ENCODE measurements around the gene P3H3.
A peak's percentile ranks its signal among the peaks of the same experiment; 100 is the strongest.

The P3H3 gene

GRCh38 chr12:6799147-6799546 lies 29.1 kb upstream of the P3H3 start:
- DNase-seq, result no peak

GRCh38 chr12:6807170-6807569 lies 21.0 kb upstream of the P3H3 start:
- no peak for DNase-seq

DNA sequence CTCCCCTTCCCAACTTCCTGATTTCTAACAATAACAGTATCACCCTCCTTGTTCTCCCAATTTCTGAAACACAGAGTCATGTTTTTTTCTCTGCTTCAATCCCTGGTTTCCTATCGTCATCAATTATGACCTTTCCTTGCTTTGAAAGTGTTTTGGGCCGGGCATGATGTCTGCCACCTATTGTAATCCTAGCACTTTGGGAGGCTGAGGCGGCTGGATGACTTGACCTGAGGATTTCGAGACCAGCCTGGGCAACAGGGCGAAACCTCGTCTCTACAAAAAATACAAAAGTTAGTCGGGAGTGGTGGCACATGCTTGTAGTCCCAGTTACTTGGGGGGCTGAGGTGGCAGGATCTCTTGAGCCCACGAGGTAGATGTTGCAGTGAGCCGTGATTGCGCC lies 19.2 kb upstream of the P3H3 start:
- no peak for DNase-seq

DNA sequence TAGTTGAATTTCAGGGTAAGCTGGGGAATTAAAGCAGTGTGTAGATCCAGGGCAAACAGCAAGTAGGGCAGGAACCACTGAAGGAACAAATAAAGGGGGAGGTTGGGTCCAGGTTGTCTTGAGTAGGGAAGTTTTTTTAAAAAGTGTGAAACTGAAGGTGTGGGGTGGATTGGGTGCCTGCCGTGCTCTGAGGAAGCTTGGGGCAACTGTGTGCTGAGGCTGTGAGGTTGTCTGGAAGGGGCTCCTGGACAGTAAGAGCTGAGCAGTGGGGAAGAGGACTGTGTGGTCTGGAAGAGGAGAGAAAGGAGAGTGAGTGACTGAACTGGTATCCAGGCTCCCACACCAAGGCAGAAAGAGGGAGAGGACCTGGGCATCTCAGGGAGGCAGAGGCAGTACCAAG lies 17.4 kb upstream of the P3H3 start:
- DNase-seq, result no peak

DNA sequence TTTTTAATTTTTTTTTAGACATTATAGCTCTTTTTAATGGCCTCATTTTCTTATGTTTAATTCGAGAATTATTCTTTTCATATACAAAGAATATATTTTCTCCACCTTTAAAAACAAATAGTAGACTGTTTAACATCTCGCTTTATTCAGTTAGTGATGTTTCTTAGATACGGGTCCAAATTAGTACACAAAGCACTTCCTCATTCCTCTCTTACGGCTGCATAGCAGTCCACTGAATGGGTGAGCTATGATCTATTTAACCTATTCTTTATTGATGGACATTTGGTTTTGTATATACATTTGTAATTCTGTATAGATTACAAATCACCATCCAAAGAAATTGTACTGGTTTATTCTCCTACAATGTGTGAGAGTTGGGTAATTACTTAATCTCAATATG lies 14.8 kb upstream of the P3H3 start:
- no peak for DNase-seq

DNA sequence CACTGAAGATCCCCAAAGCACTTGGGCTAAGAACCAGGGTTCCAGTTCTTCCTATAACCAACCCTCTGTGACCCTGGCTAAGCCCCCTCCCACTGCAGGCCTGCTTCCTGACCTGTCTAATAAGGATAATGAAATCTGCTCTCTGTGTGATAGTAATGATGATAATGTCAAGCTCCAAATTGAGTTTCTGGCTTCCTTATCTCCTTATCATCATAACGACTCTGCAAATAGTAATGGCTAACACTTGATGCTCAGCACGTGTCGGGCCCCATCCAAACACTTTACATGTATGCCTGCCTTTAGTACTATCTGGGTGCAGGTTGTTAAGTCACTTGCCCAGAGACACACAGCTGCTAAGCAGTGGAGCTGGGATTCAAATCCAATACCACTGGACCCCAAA lies 11.6 kb upstream of the P3H3 start:
- no peak for DNase-seq

DNA sequence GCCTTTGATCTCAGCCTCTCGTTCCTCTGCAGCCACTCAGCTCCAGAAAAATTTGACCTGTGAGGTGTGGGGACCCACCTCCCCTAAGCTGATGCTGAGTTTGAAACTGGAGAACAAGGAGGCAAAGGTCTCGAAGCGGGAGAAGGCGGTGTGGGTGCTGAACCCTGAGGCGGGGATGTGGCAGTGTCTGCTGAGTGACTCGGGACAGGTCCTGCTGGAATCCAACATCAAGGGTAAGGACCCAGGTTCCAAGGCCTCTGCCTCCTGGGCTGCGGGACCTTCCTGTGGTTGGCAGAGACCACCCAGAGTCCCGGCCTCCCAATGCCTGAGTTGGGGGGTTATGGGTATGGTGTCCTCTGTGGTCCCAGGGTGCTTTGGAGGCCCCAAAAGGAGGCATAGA lies 11.1 kb upstream of the P3H3 start:
- no peak for DNase-seq

GRCh38 chr12:6817662-6818157 lies 10.5 kb upstream of the P3H3 start:
- no peak for DNase-seq

DNA sequence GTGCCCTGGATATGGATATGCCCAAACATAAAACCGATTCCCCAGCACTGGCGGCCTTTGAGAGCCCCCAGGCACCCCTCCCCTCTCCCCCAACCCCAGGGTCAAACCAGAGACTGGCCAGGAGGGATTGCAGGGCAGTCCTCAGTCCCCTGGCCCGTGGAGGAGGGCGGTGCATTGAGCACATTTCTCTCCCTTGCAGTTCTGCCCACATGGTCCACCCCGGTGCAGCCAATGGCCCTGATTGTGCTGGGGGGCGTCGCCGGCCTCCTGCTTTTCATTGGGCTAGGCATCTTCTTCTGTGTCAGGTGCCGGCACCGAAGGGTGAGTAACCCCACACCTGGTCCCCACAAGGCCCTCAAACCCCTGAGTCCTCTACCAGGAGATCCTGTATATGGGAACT lies 10.0 kb upstream of the P3H3 start:
- no peak for DNase-seq

DNA sequence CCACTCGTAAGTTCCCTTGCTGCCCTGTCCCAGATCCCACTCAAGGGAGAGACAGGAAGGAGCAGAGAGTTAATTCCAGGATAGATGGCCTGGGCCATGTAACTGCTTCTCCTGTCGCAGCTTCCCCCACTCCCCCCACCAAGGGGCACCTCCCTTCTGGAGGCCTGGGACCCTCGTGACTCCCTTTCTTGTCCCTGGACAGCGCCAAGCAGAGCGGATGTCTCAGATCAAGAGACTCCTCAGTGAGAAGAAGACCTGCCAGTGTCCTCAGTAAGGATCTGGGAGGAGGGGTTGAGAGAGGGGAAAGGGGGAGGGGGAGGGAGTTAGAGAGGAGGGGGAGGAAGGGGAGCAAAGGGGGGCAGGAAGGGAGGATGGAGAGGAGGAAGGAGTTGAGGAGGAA lies 9.6 kb upstream of the P3H3 start:
- DNase-seq, result no peak

DNA sequence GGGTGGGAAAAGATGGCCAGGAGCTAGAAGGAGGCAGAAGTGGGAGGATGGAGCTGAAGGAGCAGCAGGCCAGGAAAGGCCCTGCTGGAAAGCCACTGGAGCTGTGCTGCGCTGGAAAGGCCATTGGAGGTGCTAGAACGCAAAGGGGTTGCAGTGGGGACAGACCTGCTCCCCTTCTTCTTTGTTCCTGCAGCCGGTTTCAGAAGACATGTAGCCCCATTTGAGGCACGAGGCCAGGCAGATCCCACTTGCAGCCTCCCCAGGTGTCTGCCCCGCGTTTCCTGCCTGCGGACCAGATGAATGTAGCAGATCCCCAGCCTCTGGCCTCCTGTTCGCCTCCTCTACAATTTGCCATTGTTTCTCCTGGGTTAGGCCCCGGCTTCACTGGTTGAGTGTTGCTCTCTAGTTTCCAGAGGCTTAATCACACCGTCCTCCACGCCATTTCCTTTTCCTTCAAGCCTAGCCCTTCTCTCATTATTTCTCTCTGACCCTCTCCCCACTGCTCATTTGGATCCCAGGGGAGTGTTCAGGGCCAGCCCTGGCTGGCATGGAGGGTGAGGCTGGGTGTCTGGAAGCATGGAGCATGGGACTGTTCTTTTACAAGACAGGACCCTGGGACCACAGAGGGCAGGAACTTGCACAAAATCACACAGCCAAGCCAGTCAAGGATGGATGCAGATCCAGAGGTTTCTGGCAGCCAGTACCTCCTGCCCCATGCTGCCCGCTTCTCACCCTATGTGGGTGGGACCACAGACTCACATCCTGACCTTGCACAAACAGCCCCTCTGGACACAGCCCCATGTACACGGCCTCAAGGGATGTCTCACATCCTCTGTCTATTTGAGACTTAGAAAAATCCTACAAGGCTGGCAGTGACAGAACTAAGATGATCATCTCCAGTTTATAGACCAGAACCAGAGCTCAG lies 8.8 kb upstream of the P3H3 start:
- DNase-seq, result no peak

DNA sequence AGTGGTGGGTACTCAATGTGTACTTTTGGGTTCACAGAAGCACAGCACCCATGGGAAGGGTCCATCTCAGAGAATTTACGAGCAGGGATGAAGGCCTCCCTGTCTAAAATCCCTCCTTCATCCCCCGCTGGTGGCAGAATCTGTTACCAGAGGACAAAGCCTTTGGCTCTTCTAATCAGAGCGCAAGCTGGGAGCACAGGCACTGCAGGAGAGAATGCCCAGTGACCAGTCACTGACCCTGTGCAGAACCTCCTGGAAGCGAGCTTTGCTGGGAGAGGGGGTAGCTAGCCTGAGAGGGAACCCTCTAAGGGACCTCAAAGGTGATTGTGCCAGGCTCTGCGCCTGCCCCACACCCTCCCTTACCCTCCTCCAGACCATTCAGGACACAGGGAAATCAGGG lies 8.0 kb upstream of the P3H3 start:
- no peak for DNase-seq

- DNase-seq, result peak; percentile 69
Measured at GRCh38 chr12:6821591-6822425, 6.4 kb upstream of the P3H3 start, which contains the start of gene GPR162. TSS of gene GPR162 (plus strand) at chr12:6821821. CDS start at chr12:6823899, 2,078 bp downstream.

GRCh38 chr12:6822426-6823135 lies 5.6 kb upstream of the P3H3 start:
- no peak for DNase-seq

DNA sequence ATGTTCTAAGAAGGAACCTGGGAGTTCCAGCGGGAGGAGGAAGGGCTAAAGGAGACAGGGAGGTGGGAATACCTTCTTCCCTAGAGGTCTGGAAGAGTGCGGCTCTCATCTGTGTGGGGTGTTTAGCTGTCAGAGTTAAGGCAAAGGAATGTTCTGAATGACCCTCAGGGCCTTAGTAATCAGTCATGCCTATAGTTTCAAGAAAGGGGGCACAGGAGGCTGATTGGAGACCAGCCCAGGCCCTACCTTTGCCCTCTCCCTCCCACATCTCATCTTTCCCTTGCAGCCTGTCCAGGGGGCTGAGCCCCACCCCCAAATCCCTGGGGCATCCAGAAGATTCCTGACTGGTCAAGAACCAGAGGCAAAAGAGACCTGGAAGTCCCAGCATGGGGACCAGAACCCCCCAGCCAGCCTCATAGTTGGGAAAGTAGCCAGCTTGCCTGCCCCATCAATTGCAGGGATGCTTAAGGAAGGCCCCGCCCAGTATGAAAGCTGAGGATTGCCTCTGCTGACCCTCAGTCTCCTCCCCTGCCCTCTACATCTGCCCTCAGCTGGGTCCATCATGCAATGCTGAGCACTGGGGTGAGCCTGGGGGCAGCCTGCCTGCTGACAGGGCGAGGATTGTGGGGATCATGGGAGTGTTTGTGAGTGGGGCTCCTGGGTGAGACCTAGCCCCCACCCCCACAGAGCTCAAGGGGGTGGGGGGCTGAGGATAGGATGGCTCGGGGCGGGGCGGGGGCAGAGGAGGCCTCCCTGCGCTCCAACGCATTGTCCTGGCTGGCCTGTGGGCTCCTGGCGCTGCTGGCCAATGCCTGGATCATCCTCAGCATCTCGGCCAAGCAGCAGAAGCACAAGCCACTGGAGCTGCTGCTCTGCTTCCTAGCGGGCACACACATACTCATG lies 4.8 kb upstream of the P3H3 start:
- DNase-seq, result no peak

- no peak for DNase-seq
Measured at GRCh38 chr12:6824085-6824775, 4.0 kb upstream of the P3H3 start.

GRCh38 chr12:6824901-6825381 lies 3.3 kb upstream of the P3H3 start:
- DNase-seq, result no peak

DNA sequence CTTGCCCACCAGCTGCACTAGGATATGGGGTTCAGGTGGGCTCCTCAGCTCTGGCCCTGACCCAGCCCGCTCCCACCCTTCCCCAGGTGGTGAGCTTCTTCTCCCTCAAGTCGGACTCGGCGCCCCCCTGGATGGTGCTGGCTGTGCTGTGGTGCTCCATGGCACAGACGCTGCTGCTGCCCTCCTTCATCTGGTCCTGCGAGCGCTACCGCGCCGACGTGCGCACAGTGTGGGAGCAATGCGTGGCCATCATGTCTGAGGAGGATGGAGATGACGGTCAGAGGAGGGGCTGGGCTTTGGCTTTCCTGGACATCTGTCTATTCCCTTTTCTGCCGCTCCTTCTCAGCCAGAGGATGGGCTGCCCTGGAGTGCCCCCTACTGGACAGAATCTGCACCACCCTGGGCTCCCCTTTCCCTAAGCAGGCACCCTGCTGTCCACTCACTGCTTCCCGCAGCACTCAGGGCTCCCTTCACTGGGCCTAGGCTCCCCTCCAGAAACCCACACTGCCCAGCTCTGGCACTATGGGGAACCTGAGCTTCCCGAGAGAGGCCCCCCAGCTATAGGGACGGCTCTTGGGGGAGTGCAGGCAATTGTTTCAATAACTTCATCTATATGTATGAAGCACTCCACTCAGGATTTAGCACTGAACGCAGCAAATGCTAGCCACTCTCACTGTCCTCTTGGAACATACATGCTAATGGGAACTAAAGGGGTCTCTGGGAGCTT lies 2.6 kb upstream of the P3H3 start:
- peak; percentile 75 for DNase-seq

DNA sequence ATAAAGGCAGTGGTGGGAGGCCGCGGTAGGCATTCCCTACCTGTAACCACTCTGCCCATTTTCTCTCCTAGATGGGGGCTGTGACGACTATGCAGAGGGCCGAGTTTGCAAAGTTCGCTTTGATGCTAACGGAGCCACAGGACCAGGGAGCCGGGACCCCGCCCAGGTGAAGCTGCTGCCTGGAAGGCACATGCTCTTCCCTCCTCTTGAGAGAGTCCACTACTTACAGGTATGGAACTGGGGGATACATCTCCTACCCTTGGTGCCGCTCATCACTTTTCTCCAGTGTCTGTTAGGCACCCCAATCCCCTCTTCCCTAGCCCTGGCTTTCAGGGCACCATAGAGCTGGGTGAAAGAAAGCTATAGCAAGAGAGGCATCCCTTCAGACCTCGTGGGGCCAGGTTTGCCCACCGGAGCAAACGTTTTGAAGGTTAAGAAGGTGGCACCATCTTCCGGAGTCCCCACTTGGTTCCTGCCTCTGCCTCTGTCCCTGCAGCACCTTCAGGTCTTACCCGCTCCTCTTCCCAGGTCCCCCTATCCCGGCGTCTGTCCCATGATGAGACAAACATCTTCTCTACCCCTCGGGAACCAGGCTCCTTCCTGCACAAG lies 2.0 kb upstream of the P3H3 start:
- no peak for DNase-seq

Data from NCI-H345 (cell line).